ENCODE measurements around the gene LYPD3. TPM values are rescaled to one million over a fixed set of nuclear protein-coding genes. Genes with fewer than 3 reads are reported as not detected.

LYPD3 gene
- total RNA-seq, 2 donors from 2014 or later = 0.42 to 0.59 TPM

- Histone ChIP-seq H3K4me3 (no peak overlapping the region), H3K36me3 (no peaks in the 10 kb centered on the region), H3K27me3 (no peaks in the 10 kb centered on the region), H3K9ac (ENCODE audit: low read depth in 2 of 2, low read length in 2 of 2) (no peak overlapping the region), H3K4me1 (no peaks in the 10 kb centered on the region), H3K9me3 (no peaks in the 10 kb centered on the region), H3K27ac (no peak overlapping the region)
- TF ChIP-seq, protein P1, sequence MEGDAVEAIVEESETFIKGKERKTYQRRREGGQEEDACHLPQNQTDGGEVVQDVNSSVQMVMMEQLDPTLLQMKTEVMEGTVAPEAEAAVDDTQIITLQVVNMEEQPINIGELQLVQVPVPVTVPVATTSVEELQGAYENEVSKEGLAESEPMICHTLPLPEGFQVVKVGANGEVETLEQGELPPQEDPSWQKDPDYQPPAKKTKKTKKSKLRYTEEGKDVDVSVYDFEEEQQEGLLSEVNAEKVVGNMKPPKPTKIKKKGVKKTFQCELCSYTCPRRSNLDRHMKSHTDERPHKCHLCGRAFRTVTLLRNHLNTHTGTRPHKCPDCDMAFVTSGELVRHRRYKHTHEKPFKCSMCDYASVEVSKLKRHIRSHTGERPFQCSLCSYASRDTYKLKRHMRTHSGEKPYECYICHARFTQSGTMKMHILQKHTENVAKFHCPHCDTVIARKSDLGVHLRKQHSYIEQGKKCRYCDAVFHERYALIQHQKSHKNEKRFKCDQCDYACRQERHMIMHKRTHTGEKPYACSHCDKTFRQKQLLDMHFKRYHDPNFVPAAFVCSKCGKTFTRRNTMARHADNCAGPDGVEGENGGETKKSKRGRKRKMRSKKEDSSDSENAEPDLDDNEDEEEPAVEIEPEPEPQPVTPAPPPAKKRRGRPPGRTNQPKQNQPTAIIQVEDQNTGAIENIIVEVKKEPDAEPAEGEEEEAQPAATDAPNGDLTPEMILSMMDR (IDR thresholded peaks at IDR 0.05) = no peak
- intact Hi-C loops (cut with DNase I) = no loop called here
- DNase-seq = no peak
These were observed 20.5 kb upstream of the LYPD3 start for GRCh38 chr19:43485951-43486350.

DNA sequence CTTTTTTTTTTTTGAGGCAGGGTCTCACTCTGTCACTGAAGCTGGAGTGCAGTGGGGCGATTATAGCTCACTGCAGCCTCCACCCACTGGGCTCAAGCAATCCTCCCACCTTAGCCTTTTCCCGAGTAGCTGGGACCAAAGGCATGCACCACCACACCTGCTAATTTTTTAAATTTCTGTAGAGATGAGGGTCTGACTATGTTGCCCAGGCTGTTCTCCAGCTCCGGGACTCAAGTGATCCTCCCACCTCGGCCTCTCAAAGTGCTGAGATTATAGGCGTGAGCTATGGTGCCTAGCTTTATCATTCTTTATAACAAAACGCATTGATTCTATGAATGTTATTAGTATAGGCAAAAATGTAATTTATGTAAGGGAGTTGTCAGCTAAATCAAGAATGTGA, 17.9 kb upstream of the LYPD3 start:
- Histone ChIP-seq H3K9ac (ENCODE audit: low read depth in 2 of 2, low read length in 2 of 2) (no peak overlapping the region), H3K27me3 (no peaks in the 10 kb centered on the region), H3K27ac (no peak overlapping the region), H3K4me3 (no peak overlapping the region), H3K9me3 (no peaks in the 10 kb centered on the region), H3K36me3 (no peaks in the 10 kb centered on the region), H3K4me1 (no peaks in the 10 kb centered on the region)
- intact Hi-C loops (cut with DNase I) = no loop called here
- DNase-seq = no peak
- TF ChIP-seq, protein P1 (IDR thresholded peaks at IDR 0.05) = no peak

GRCh38 chr19:43482193-43482592, 16.8 kb upstream of the LYPD3 start:
- TF ChIP-seq, protein P1 (IDR thresholded peaks at IDR 0.05) = no peak
- H3K4me3 ChIP-seq = no peak overlapping the region
- H3K36me3 ChIP-seq = no peaks in the 10 kb centered on the region
- H3K9ac ChIP-seq (ENCODE audit: low read depth in 2 of 2, low read length in 2 of 2) = no peak overlapping the region
- DNase-seq = no peak
- no peaks in the 10 kb centered on the region for H3K4me1 ChIP-seq
- intact Hi-C loops (cut with DNase I) = no loop called here
- no peaks in the 10 kb centered on the region for H3K9me3 ChIP-seq
- H3K27ac ChIP-seq = no peak overlapping the region
- H3K27me3 ChIP-seq = no peaks in the 10 kb centered on the region

DNA sequence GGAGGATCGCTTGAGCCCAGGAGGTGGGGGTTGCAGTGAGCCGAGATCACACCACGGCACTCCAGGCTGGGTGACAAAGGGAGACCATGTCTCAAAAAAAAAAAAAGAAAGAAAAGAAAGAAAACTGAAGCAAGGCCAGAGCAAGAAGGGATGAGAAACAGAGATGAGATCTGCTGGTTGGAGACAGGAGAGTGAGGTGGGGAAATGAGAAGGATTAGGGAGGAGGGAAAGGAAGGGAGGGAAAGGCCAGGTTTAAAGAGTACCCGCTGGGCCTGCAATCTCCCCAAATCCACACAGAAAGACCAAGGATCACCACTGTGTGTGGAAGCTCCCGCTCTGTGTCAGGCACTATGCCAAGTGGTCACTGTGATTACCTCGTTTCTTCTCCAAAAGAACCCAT, 16.3 kb upstream of the LYPD3 start:
- no peaks in the 10 kb centered on the region for H3K9me3 ChIP-seq
- DNase-seq = no peak
- no peak overlapping the region for H3K4me3 ChIP-seq
- no peak overlapping the region for H3K27ac ChIP-seq
- no peak overlapping the region for H3K9ac ChIP-seq (ENCODE audit: low read depth in 2 of 2, low read length in 2 of 2)
- TF ChIP-seq, protein P1 (IDR thresholded peaks at IDR 0.05) = no peak
- H3K27me3 ChIP-seq = no peaks in the 10 kb centered on the region
- H3K4me1 ChIP-seq = no peaks in the 10 kb centered on the region
- intact Hi-C loops (cut with DNase I) = no loop called here
- no peaks in the 10 kb centered on the region for H3K36me3 ChIP-seq

GRCh38 chr19:43480574-43480973, 15.2 kb upstream of the LYPD3 start:
- Histone ChIP-seq H3K4me3 (no peak overlapping the region), H3K27me3 (no peaks in the 10 kb centered on the region), H3K36me3 (no peaks in the 10 kb centered on the region), H3K9ac (ENCODE audit: low read depth in 2 of 2, low read length in 2 of 2) (no peak overlapping the region), H3K9me3 (no peaks in the 10 kb centered on the region), H3K27ac (no peak overlapping the region), H3K4me1 (peaks cover 2% of the 10 kb centered on the region)
- DNase-seq = no peak
- TF ChIP-seq, protein P1 (IDR thresholded peaks at IDR 0.05) = no peak
- intact Hi-C loops (cut with DNase I) = no loop called here
